Stimulated activated CD8-positive, alpha-beta memory T cell treated with anti-CD3 and anti-CD28 coated beads, Interleukin-15, amount 100 ng/mL, for 24 hours (primary cell): ENCODE data around the gene ZBED1.
"Not testable (repeated sequence)": the region's sequence is repeated elsewhere in the genome, so short reads cannot be mapped to it uniquely, and the experiment has no call there.

Experiments
- DNase-seq: peaks from one replicate; pipeline ENCODE4 v3.0.0-alpha.2; 2020; ENCODE audit warnings: low read depth

The ZBED1 gene

DNA sequence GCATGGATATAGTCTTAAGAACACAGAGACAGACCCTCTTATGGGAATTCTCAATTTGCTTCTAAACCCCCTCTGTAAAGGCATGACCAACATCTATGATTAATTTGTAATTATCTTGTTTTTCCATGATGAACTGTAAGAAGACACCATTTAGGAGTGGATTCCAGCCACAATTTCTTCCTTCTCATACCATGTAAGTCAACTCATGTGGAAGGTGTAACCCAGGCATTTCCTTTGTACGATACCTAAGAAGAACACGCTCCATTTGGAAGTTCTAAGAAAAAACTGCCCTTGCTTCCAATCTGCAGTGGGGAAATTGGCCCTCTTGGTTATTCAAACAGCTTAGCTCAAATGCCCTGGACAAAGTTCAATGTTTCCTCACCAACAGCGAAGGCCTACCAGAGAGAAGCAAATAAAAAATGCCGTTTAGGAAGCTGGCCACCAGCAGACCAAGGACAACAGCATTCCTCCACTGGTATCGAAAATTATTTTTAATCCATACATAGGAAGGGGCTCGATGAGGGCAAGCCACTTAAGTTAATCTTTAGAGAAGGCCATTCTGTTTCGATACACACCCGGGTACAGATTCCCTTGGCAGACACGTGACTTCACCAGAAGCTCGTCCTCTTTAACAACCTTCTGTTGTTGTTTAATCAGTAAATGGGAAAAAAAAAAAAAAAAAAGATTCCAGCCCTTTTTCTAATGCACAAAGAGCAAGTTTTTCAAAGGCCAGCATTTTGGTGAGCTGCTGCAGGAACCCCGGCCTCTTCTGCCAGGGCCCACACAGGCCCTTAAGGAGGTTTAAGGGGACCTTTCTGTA, 2.6 kb downstream of the ZBED1 start:
- no peak for DNase-seq

- no peak for DNase-seq
Observed at GRCh38 chrX:2495595-2495994, 5.2 kb downstream of the ZBED1 start.

GRCh38 chrX:2492531-2493218, 8.1 kb downstream of the ZBED1 start:
- DNase-seq, result no peak

DNA sequence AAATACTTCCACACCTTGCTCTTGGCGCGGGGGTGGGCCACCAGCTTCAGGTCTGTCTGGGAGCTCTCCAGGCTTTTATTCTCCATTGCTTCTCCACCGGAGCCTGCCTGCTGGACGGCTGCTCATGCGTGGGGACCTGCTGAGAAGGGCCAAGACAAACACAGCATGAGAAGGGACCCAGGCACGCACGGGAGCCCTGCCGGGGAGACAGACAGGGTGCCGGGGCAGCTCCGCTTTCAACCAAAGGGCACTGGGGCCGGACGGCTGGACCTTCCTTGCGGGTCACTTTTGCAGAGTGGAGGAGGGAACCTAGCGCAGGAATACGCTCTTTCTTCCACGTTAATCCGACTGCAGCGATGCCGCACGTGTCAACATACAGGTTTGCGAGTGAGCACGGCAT, 10.1 kb downstream of the ZBED1 start:
- no peak for DNase-seq

- no peak for DNase-seq
Observed at GRCh38 chrX:2489446-2490445, 11.0 kb downstream of the ZBED1 start.

DNA sequence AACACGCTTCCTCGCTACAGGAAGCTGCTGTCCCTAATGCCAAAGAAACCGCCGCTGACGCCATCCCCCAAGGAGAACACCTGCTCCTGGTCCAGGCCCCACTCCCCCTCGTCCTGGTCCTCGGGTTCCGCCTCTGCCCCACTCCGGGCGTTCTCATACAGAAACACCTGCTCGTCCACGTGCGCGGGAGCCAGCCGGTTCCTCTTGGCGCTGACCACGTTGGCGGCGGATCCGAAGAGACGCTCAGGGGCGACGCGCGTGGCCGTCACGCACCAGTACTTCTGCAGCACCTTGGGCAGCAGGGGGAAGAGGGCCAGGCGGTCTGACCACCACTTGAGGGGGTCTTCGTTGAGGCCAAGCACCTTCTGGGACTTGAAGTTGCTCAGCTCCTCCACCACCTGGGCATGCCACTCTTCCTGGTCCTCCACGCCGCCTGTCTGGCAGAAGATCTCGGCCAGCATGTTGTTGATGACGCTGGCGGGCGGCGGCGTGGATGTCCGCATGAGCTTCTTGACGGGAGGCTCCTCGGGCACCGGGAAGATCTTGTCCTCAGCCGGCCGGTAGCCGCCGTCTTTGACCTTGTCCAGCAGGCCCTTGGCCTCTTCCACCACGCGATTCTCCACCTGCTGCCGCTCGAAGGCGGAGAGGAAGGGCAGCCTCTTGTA, 12.0 kb downstream of the ZBED1 start:
- no peak for DNase-seq

GRCh38 chrX:2487366-2487765, 13.4 kb downstream of the ZBED1 start:
- no peak for DNase-seq

DNA sequence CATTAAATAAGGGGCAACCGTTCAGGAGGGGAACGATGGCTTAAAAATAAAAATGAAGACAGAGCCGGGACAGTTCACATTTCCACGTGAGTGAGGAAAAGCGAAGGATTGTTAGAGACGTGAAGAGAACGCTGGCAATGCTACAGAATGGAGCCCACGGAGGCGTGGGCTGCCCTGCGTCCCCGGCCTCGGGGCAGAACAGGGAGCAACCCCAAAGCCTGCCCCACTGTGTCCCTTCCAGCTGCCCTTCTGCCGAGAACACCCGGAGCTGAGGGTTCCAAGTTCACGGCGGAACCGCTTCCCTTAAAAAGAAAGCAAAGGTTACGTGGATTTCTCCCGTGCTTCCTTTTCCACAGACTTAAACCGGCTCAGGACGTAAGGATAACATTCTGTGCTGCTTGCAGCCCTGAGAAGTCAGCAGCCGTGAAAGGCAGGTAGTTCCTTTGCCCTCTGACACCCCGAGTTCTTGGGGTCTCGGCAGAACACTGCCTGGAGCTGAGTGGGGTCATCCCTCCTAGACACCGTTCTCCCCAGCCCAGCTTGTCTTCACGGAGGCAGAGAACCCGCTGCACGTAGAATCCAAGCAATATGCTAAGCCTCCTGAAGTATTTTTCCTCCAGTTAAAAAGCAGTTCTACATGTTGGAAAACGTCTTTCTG, 14.2 kb downstream of the ZBED1 start:
- no peak for DNase-seq

- no peak for DNase-seq
Observed at GRCh38 chrX:2485789-2486345, 14.9 kb downstream of the ZBED1 start.

DNA sequence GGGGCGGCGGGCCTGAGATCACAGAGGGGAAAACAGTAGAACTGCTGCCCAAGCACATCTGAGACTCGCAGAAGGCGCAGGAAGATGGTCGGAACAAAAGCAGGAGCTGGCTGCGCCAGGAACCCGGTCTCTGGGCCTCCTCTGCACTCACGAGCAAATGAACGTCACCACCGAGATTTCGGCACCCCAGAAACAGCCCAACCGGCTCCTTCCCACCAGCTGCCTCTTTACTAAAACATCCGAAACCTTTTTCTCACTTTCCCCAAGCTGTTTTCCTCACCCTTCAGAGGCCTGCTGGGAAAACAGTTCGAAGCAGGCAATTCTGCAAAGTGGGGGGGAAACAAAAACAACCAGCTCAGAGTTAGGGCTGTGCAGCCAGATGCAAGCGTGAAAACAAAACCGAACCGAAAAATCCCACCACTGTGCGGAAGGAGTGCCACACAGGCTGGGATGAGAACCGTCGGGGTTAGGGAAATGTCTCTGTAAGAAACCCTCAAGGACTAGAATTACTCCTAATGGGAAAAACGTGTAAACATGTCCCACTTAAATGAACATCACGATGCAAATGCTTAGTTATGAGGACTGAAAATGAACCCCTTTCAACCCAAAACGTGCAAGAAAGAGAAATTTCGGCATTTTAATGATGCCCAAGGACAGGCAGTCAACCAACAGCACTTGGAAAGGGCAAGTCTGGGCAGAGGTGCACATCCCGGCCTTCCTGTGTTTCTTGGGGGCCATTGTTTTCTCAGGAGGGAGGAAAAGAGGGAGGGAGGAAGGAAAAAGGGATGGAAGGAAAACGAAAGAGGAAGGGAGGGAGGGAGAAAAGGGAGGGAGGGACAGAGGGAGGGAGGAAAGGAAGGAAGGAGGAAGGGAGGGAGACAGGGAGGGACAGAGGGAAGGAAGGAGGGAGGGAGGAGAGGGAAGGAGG, 15.8 kb downstream of the ZBED1 start:
- DNase-seq, result no peak

DNA sequence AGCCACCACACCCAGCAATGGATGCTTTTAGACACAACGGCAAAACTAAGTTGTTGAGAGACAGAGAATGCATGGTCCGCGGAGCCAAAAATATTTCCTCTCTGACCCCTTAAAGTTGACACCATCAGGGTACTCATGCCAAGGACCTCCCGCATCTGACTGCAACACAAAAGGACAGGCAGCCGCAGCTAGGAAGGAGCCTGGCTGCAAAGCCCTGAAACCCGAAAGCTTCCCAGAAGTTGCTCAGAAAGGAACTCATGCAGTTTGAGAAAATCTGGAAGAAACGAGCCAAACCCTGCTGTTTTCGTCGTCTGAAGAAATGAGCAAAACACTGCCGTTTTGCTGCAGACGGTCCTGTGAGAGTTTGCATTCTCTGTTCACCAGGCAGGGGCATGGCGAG, 16.5 kb downstream of the ZBED1 start:
- DNase-seq, result no peak

DNA sequence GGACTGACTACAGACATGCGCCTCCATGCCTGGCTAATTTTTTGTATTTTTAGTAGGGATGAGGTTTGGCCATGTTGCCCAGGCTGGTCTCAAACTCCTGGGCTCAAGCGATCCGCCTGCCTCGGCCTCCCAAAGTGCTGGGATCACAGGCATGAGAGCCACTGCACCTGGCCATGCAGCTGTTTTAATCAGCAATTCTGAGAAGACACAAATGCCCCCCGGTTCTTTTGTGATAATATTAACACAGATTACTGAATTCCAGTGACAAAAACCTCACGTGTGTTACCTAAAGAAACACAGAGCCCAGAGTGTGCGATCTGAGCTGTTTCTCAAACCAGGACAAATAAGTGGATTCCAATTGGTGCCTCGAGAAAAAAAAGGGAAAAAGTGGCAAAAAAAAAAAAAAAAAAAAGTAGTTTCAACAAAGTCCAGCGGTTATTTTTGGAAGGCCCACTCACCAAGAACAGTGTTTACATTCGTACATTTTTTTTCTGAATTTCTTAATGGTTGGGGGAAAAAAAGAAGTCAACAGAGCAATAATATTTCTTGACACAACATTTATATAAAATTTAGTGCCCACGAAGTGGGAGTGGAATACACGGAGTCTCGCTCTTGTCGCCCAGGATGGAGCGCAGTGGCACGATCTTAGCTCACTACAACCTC, 17.2 kb downstream of the ZBED1 start:
- DNase-seq, result no peak

- DNase-seq, result not testable (repeated sequence)
Observed at GRCh38 chrX:2481597-2481996, 19.2 kb downstream of the ZBED1 start.

DNA sequence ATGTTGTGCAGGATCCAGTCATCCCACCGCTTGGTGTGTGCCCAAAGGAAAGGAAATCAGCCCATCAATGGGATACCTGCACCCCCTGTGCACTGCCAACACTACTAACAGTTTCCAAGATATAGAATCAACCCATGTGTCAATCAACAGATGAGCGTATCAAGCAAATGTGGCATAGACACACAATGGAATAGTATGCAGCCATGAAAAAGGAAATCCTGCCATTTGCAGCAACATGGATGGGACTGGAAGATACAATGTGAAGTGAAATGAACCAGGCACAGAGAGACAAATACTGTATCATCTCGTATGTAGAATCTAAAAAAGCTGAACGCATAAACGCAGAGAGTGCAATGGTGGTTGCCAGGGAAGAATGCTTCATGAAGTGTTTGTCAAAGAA, 20.8 kb downstream of the ZBED1 start:
- not testable (repeated sequence) for DNase-seq

GRCh38 chrX:2479420-2479780, 21.4 kb downstream of the ZBED1 start:
- no peak for DNase-seq

DNA sequence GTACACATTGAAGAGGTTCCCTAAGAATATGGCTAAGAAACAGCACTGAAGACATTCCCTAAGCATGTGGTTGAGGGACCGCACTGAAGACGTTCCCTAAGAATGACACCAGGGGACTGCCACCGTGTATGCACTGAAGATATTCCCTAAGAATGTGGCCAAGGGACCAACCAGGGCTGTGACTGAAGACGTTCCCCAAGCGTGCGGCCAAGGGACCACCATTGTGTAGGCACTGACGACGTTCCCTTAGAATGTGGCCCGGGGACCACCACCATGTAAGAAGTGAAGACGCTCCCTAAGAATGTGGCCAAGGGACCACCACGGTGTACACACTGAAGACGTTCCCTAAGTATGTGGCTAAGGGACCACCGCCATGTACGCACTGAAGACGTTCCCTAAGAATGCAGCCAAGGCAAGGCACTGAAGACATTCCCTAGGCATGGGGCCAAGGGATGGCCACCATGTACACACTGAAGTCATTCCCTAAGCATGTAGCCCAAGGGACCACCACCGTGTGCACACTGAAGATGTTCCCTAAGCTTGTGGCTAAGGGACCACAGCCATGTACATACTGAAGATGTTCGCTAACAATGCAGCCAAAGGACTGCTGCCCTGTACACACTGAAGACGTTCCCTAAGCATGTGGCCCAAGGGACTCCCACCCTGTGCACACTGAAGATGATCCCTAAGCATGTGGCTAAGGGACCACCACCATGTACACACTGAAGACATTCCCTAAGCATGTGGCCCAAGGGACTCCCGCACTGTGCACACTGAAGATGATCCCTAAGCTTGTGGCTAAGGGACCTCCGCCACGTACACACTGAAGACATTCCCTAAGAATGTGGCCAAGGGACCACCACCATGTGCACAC, 22.0 kb downstream of the ZBED1 start:
- no peak for DNase-seq

- DNase-seq, result not testable (repeated sequence)
Observed at GRCh38 chrX:2477313-2477712, 23.5 kb downstream of the ZBED1 start.

- DNase-seq, result no peak
Observed at GRCh38 chrX:2474963-2475726, 25.6 kb downstream of the ZBED1 start.
